HepG2 (cell line): Measurements from ENCODE around the gene CCNH. TPM values are rescaled to one million over a fixed set of nuclear protein-coding genes. Genes with fewer than 3 reads are reported as not detected.

Experiments used
- ATAC-seq: fragments of 200-7000 bp; cut with Tn5 transposase; 3 replicates; pipeline ENCODE4 v1.9.1; 2020; ENCODE audit warnings: mild to moderate bottlenecking, moderate library complexity
- BruUV-seq: library from RNA; stranded (reverse); fragments of 400-500 nt; replicated peaks from 2 replicates; lab custom pipeline; 2021; lab: Mats Ljungman, UMichigan
- CTCF ChIA-PET: fragments of 300-600 bp; formaldehyde crosslinking; extraction: SDS; loops from one replicate; lab custom pipeline; 2021; ENCODE audit warnings: low total read pairs, inconsistent platforms, low intra/inter-chr PET ratio; lab: Yijun Ruan, JAX
- POLR2A ChIA-PET: fragments of 350-600 bp; sonication (Branson Sonifier 250); formaldehyde crosslinking; loops from one replicate; lab custom pipeline; 2020; ENCODE audit warnings: antibody characterized with exemption, inconsistent platforms; lab: Yijun Ruan, JAX
- DNase-seq: peaks from one replicate; pipeline ENCODE4 v3.0.0-alpha.2; 2015; ENCODE audit warnings: low spot score
- FAIRE-seq: peaks from 3 replicates; lab custom pipeline; 2011; peaks lifted over from hg19 to GRCh38; lab: Jason Lieb, UNC
- H2AFZ ChIP-seq: one replicate; pipeline ENCODE4 v1.6.1; 2011; ENCODE audit warnings: low read length, inconsistent platforms
- H3K27ac ChIP-seq: fragments of 300-600 bp; 3 replicates; pipeline ENCODE4 v1.8.0; 2011; ENCODE audit warnings: mixed run types, mild to moderate bottlenecking, mixed read lengths, low read length, inconsistent platforms; ENCODE audit not compliant: insufficient read depth; ENCODE audit errors: extremely low read length
- H3K27me3 ChIP-seq, 2 experiments: fragments of 200-600 bp in 1 of 2; 2 replicates in 1 of 2; 3 replicates in 1 of 2; pipeline versions ENCODE4 v1.6.0 to v1.8.0; 2011; ENCODE audit warnings: low read length in 2 of 2, mild to moderate bottlenecking in 2 of 2, moderate library complexity in 2 of 2, inconsistent platforms in 1 of 2; ENCODE audit not compliant: insufficient read depth in 2 of 2, control insufficient read depth in 1 of 2
- H3K36me3 ChIP-seq, 2 experiments: fragments of 200-600 bp in 1 of 2; replicated peaks in 1 of 2; 2 replicates in 1 of 2; 3 replicates in 1 of 2; pipeline versions ENCODE4 v1.5.1 to v1.8.0; 2011; ENCODE audit warnings: low read length in 2 of 2, inconsistent platforms in 1 of 2; ENCODE audit not compliant: insufficient read depth in 2 of 2, control insufficient read depth in 1 of 2
- H3K4me1 ChIP-seq: 2 replicates; pipeline ENCODE4 v1.5.1; 2012; ENCODE audit warnings: low read length, inconsistent platforms; ENCODE audit not compliant: insufficient read depth
- H3K4me2 ChIP-seq: 2 replicates; pipeline ENCODE4 v1.6.0; 2011; ENCODE audit warnings: low read depth, low read length, inconsistent platforms
- H3K4me3 ChIP-seq, 3 experiments: fragments of 200-600 bp in 1 of 3; sonication (generic), shearing (Covaris generic) in 1 of 3; replicated peaks in 1 of 3; 2 replicates each; pipeline ENCODE4 v1.5.1; 2011 to 2016; ENCODE audit warnings: low read length in 3 of 3, inconsistent platforms in 2 of 3, low read depth in 2 of 3, mild to moderate bottlenecking in 2 of 3, control low read depth in 1 of 3, mixed read lengths in 1 of 3; ENCODE audit not compliant: insufficient read depth in 1 of 3
- H3K79me2 ChIP-seq: one replicate; pipeline ENCODE4 v1.6.1; 2011; ENCODE audit warnings: low read length, inconsistent platforms; ENCODE audit not compliant: insufficient read depth
- H3K9ac ChIP-seq: 2 replicates; pipeline ENCODE4 v1.6.0; 2011; ENCODE audit warnings: mild to moderate bottlenecking, low read depth, low read length, inconsistent platforms; ENCODE audit not compliant: insufficient read depth
- H3K9me3 ChIP-seq: 2 replicates; pipeline ENCODE4 v1.5.1; 2012; ENCODE audit warnings: mild to moderate bottlenecking, low read length
- H4K20me1 ChIP-seq: 2 replicates; pipeline ENCODE4 v1.6.0; 2011; ENCODE audit warnings: inconsistent platforms, mild to moderate bottlenecking, low read length, moderate library complexity; ENCODE audit not compliant: insufficient read depth
- EED ChIP-seq: sonication (generic); formaldehyde crosslinking; IDR thresholded peaks from 2 replicates; pipeline ENCODE4 v1.5.0; 2020; ENCODE audit warnings: mild to moderate bottlenecking, missing genetic modification reagents
- HOXA9 ChIP-seq: sonication (generic); formaldehyde crosslinking; IDR thresholded peaks from 2 replicates; pipeline ENCODE4 v1.8.1; 2022; ENCODE audit warnings: missing genetic modification reagents, mild to moderate bottlenecking, moderate library complexity, borderline replicate concordance
- KLF11 ChIP-seq: IDR thresholded peaks from 2 replicates; pipeline ENCODE4 v1.6.1; 2016; ENCODE audit warnings: missing compliant biosample characterization
- KLF9 ChIP-seq: IDR thresholded peaks from 2 replicates; pipeline ENCODE4 v1.6.1; 2016; ENCODE audit warnings: low read depth
- PLRG1 ChIP-seq: fragments of 450-650 bp; conservative IDR thresholded peaks from 2 replicates; pipeline ENCODE4 v1.6.1; 2016
- TAF1 ChIP-seq: sonication (generic); formaldehyde crosslinking; IDR thresholded peaks from 2 replicates; pipeline ENCODE4 v1.4.0; 2020; ENCODE audit warnings: missing genetic modification reagents
- TFE3 ChIP-seq: IDR thresholded peaks from 2 replicates; pipeline ENCODE4 v1.6.1; 2016
- ZBTB33 ChIP-seq: sonication (generic); formaldehyde crosslinking; IDR thresholded peaks from 2 replicates; pipeline ENCODE4 v1.4.0; 2020; ENCODE audit warnings: missing genetic modification reagents
- ZBTB39 ChIP-seq: sonication (generic); formaldehyde crosslinking; IDR thresholded peaks from 2 replicates; pipeline ENCODE4 v1.5.0; 2020; ENCODE audit warnings: missing genetic modification reagents
- ZNF292 ChIP-seq: sonication (generic); formaldehyde crosslinking; IDR thresholded peaks from 2 replicates; pipeline ENCODE4 v1.8.1; 2022; ENCODE audit warnings: mild to moderate bottlenecking, low read depth, missing genetic modification reagents, borderline replicate concordance
- WGBS: methylation state at CpG from one replicate; pipeline ENCODE4 v1.1.6; 2017; ENCODE audit warnings: low lambda C conversion rate; 5-methylcytosine and 5-hydroxymethylcytosine counted together
- in situ Hi-C: cut with HindIII; loops from 2 replicates; pipeline ENCODE4 v1.10.0; 2017; ENCODE audit warnings: low pct_unique_long_range_greater_than_20kb; ENCODE audit not compliant: extremely low pct_ligation_motif_present
- intact Hi-C: fragments of 100-400 bp; cut with micrococcal nuclease; formaldehyde crosslinking; loops from one replicate; pipeline ENCODE4 v1.10.0; 2022; ENCODE audit not compliant: unreplicated experiment
- polyA plus RNA-seq, 8 experiments: library from polyadenylated mRNA; depleted of rRNA in 3 of 8; stranded (reverse) in 7 of 8; unstranded in 1 of 8; fragments of >200 nt; fragmentation: Illumina TruSeq in 4 of 8; extraction: Trizol in 4 of 8; gene quantifications; 2 replicates each; pipeline versions ENCODE4 v1.2.1 to v1.2.3, GENCODE V29; 2011 to 2016; ENCODE audit warnings: low read depth in 4 of 8, missing spikeins in 1 of 8, mixed read lengths in 1 of 8; ENCODE audit not compliant: insufficient read depth in 1 of 8
- total RNA-seq, 5 experiments: library from RNA; depleted of rRNA; stranded (reverse); fragments of >200 nt; fragmentation: Illumina TruSeq; extraction: Trizol; gene quantifications; 2 replicates each; pipeline ENCODE4 v1.2.3, GENCODE V29; 2016; ENCODE audit warnings: low read depth in 1 of 5

CCNH gene
- total and polyA plus RNA-seq, 2 of the 13 experiments (the other 11 are each of a cell fraction or from before 2014, with no cell fraction given) = 42.5 to 94.3 TPM

- CTCF ChIA-PET = no interaction called here
- no peaks in the 10 kb centered on the region for H3K79me2 ChIP-seq
- POLR2A ChIA-PET = no interaction called here
- no peak for FAIRE-seq
- H3K9me3 ChIP-seq = no peaks in the 10 kb centered on the region
- H3K36me3 ChIP-seq = no peaks in the 10 kb centered on the region
- no peak overlapping the region for H3K27ac ChIP-seq
- no TSS peak for BruUV-seq
- H3K4me3 ChIP-seq = no peak overlapping the region
- H3K27me3 ChIP-seq = no peaks in the 10 kb centered on the region
- H3K4me2 ChIP-seq = no peak overlapping the region
- TF ChIP-seq KLF11 (CRISPR knock-in tag) (no peak), ZNF292 (CRISPR knock-in tag) (no peak), HOXA9 (CRISPR knock-in tag) (no peak), KLF9 (CRISPR knock-in tag) (no peak), ZBTB33 (CRISPR knock-in tag) (no peak), ZBTB39 (CRISPR knock-in tag) (no peak), PLRG1 (no peak), TAF1 (CRISPR knock-in tag) (no peak), TFE3 (CRISPR knock-in tag) (no peak), EED (no peak)
- DNase-seq = no peak
- H3K9ac ChIP-seq = no peak overlapping the region
- no peak overlapping the region for H2AFZ ChIP-seq
- intact Hi-C loops = no loop called here
- WGBS = 0% methylated on average over 1 of the region's 1 CpG
- H4K20me1 ChIP-seq = no peaks in the 10 kb centered on the region
- ATAC-seq = no peak
- H3K4me1 ChIP-seq = no peaks in the 10 kb centered on the region
- in situ Hi-C loops = no loop called here
These were observed 21.2 kb upstream of the CCNH start for GRCh38 chr5:87433945-87434344.
